GM18505 (cell line): ENCODE data around the gene EEA1.
A peak's percentile ranks its signal among the peaks of the same experiment; 100 is the strongest.
"Not testable (repeated sequence)": the region's sequence is repeated elsewhere in the genome, so short reads cannot be mapped to it uniquely, and the experiment has no call there.

Experiments used
- ATAC-seq: cut with Tn5 transposase; IDR thresholded peaks from one replicate; pipeline ENCODE4 v1.9.1; 2021; ENCODE audit not compliant: unreplicated experiment
- POLR2A ChIP-seq: IDR thresholded peaks from 4 replicates; pipeline ENCODE4 v1.6.1; 2011; ENCODE audit warnings: borderline replicate concordance; ENCODE audit not compliant: insufficient read depth, insufficient read length; ENCODE audit errors: extremely low read depth

EEA1 gene

GRCh38 chr12:92844151-92844763, 84.8 kb downstream of the EEA1 start:
- ATAC-seq: no peak
- no peak for TF ChIP-seq POLR2A

- ATAC-seq: no peak
- TF ChIP-seq POLR2A: no peak
These were observed 99.3 kb downstream of the EEA1 start for GRCh38 chr12:92829686-92830282.

GRCh38 chr12:92828565-92828964, 100.5 kb downstream of the EEA1 start:
- no peak for TF ChIP-seq POLR2A
- ATAC-seq: no peak

DNA sequence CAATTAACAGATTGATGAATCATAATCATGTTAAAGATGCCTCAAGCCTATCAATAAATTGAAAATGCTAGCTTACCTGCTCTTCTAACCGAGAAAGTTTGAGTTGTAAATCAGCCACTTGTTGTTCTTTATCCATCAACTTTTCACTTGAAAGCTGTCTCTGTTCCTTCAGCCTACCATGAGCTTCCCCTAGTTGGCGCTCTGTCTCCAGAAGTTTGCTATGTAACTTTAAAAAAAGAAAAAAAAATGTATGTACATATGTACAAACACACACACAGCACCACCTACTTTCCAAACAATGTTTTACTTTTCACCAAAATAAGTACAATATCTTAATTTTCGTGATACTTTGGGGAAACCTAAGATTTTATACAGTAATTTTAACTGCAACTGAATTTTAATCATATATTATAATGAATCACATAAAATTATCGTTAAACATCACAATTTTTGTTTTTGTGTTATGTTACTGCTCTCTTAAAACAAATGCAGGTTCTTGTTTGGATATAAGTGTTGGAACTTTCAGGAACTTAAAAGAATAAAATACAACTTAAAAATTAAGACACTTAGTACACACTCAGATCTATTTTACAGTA, 101.2 kb downstream of the EEA1 start:
- ATAC-seq: no peak
- no peak for TF ChIP-seq POLR2A

GRCh38 chr12:92821142-92821541, 108.0 kb downstream of the EEA1 start:
- no peak for ATAC-seq

DNA sequence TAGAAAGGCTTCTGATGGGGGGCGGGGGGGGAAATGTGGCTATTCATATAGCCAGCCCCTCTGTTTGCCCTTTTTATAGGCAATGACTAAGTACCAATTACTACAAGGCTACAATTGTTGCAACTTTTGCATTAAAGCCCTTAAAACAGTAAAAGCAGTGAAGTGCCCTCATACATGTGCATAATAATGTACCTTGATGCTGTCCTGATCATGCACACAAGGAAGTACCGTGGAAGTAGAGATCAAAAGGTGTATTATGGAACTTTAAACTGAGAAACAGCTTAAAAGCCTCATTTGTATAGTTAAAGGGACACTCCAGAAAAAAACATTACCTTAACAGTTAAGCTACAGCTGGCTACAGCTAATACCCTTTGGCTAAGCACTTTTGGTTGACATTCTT, 114.5 kb downstream of the EEA1 start:
- ATAC-seq: no peak
- no peak for TF ChIP-seq POLR2A

More at GRCh38 chr12:92821142-92821541, 108.0 kb downstream of the EEA1 start:
- TF ChIP-seq POLR2A: no peak

DNA sequence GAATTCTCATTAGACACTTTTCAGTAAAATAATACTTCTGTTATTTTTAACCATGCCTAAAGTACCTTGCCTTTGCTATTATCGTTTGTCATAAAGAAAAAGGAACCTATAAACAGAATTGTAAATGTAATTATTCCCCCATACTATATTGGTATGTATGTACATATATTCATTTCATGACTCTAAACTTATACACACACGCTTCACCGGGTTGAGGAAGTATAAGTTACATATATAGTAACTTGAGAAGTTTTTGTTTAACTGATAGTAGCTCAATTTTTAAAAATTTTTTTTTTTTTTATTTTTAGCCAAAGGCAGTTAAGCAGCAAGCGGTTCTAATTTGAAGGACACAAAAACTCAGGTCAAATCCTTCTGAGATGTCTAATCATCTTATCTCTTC, 118.7 kb downstream of the EEA1 start:
- TF ChIP-seq POLR2A: no peak
- ATAC-seq: peak; percentile 85

- ATAC-seq: no peak
These were observed 125.2 kb downstream of the EEA1 start for GRCh38 chr12:92803903-92804302.

DNA sequence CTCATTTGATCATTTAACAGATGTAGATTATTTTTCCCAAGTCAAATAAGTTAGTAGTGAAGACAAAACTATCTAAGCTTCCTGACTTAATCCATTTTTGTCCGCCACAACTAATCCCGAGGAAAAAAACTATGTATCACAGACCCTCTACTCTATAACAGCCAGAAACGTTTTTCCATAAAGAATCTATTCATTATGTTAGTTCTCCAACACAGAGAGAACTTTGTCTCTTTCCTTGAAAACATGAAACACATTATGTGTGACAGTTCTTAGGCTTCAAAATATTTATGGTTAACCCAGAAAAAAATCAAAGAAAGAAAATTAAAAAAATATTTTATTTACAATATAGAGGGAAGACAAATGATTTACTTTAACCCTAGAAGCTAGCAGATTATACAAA, 126.2 kb downstream of the EEA1 start:
- no peak for TF ChIP-seq POLR2A
- ATAC-seq: no peak

More at GRCh38 chr12:92803903-92804302, 125.2 kb downstream of the EEA1 start:
- TF ChIP-seq POLR2A: no peak

GRCh38 chr12:92796650-92797049, 132.4 kb downstream of the EEA1 start:
- TF ChIP-seq POLR2A: no peak
- no peak for ATAC-seq

GRCh38 chr12:92794814-92795213, 134.3 kb downstream of the EEA1 start:
- TF ChIP-seq POLR2A: no peak
- ATAC-seq: no peak

GRCh38 chr12:92794356-92794755, 134.7 kb downstream of the EEA1 start:
- not testable (repeated sequence) for ATAC-seq

- TF ChIP-seq POLR2A: no peak
- no peak for ATAC-seq
These were observed 143.1 kb downstream of the EEA1 start for GRCh38 chr12:92786045-92786444.

- TF ChIP-seq POLR2A: no peak
- ATAC-seq: no peak
These were observed 143.5 kb downstream of the EEA1 start for GRCh38 chr12:92785563-92785950.
